HG03095 (cell line): ENCODE measurements around the gene SYT15.
"Not testable (repeated sequence)": the region's sequence is repeated elsewhere in the genome, so short reads cannot be mapped to it uniquely, and the experiment has no call there.

Experiments used
- ATAC-seq: cut with Tn5 transposase; IDR thresholded peaks from one replicate; pipeline ENCODE4 v1.9.1; 2021; ENCODE audit warnings: moderate library complexity; ENCODE audit not compliant: unreplicated experiment

Gene SYT15

GRCh38 chr10:46578474-46579178, at the start of gene SYT15:
TSS of gene SYT15 (plus strand) at chr10:46579128. CDS start at chr10:46579169, 41 bp downstream.
- not testable (repeated sequence) for ATAC-seq

DNA sequence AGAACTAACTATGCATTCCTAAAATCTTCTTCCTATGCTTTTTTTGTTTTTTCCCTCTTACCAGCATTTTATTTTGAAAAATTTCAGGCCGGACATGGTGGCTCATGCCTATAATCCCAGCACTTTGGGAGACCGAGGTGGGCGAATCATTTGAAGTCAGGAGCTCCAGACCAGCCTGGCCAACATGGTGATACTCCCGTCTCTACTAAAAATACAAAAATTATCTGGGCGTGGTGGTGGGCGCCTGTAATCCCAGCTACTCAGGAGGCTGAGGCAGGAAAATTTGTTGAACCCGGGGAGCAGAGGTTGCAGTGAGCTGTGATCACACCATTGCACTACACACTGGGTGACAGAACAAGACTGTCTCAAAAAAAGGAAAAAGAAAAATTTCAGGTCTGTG, 49.2 kb upstream of the SYT15 start:
- ATAC-seq: not testable (repeated sequence)

- ATAC-seq: no peak
Observed at GRCh38 chr10:46530249-46531186, 48.4 kb upstream of the SYT15 start.

DNA sequence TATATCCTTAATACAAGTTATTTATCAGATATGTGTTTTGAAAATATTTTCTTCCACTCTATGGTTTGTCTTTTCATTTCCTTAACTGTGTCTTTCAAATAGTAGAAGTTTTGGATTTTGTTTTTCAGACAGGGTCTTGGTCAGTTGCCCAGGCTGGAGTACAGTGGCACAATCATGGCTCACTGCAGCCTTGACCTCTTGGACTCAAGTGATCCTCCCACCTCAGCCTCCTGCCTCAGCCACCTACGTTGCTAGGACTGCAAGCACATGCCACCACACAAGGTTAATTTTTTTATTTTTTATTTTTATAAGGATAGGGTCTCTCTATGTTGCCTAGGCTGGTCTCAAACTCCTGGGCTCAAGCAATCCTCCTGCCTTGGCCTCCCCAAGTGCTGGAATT, 46.7 kb upstream of the SYT15 start:
- not testable (repeated sequence) for ATAC-seq

- ATAC-seq: no peak
Observed at GRCh38 chr10:46534828-46535524, 44.0 kb upstream of the SYT15 start.

DNA sequence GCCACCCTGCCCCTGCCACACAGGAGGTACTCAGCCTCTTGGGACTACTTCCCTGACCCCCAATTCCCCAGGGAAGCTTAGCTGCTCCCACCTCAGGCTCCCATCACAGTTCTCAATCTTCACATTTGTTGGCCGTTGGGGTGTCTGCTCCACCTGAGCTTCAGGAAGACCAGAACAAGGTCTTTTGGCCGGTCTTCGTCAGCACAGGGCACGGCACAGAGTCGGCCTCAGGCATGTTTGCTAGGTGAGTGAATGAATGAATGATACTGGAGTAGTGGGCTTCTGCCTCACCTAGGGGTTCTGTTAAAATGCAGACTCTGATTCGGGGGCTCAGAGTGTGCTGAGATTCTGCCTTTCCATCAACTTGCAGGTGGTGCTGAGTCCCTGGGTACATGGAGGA, 42.8 kb upstream of the SYT15 start:
- no peak for ATAC-seq

GRCh38 chr10:46536781-46537180, 42.1 kb upstream of the SYT15 start:
- no peak for ATAC-seq

DNA sequence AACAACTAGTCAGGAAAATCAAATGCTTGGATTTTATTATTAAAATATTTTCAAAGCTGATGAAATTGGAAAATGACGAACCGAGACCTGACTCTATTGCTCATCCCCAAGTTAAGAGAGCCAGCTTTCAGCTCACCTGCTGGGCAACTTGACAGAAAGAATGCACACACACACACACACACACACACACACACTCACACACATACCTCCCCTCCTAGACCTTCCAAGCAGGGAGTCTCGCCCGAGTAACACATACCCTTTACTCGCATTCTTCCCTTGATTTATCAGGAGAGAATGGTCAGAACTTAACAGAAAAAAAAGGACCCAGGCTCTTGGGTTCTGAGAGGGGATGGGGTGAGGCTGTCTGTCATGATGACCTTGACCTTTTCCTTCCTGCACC, 41.6 kb upstream of the SYT15 start:
- no peak for ATAC-seq

DNA sequence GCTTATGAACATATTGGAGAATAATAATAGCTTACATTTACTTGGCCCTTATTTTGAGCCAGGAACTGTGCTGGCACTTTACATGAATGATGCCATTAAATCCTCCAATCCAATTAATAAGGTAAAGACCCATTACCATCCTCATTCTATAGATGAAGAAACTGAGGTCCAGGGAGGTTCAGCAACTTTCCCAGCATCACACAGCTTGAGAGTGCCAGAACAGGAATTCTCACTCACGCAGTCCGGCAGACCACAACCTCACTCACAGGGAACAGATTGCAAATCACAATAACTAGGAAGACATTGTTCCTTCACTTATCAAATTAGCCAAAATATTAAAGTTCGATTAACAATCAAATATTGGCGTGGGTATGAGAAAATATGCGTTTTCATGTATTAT, 40.8 kb upstream of the SYT15 start:
- ATAC-seq: no peak

- ATAC-seq: no peak
Observed at GRCh38 chr10:46538717-46539426, 40.1 kb upstream of the SYT15 start.

- ATAC-seq: no peak
Observed at GRCh38 chr10:46539596-46540411, 39.1 kb upstream of the SYT15 start.

- no peak for ATAC-seq
Observed at GRCh38 chr10:46540412-46541016, 38.4 kb upstream of the SYT15 start.

GRCh38 chr10:46541017-46541661, 37.8 kb upstream of the SYT15 start:
- no peak for ATAC-seq

GRCh38 chr10:46541735-46542566, 37.0 kb upstream of the SYT15 start:
- ATAC-seq: no peak

DNA sequence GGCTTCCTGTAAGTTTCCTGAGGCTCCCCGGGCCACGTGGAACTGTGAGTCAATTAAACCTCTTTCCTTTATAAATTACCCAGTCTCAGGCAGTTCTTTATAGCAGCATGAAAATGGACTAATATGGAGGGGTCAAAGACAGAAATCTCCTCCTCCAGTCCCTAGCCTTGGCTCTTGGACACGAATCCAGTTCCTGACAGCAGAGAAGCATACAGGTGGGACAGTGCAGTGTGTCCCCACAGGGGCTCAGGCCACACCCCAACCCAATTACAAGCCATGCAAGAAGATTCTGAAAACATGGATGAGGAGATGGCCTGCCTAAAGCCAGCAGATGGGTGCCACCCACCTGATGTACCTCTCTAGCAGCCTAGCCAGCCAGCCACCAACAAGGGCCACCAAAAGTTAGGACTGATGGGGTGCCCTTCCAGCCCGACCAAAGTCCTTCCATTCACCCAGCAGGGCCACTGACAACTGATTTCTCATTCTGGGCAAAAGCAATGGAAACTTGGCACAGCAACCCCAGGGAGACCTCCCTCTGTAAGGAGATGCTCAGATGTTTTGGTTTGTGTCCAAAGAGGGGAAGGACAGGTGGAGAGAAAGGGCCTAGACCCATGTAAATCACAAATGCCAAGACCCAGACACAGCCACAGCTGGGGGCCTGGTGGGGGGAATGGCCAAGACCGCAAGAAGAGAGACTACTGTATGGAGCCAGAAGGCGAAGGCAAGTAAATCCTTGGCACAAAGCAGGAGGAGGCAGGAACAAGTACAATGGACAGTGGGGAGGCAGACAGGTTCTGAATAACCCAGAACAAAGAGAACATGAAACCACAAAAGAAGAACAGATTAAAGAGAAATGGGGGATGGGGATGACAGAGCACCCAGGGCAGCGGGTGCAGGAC, 36.1 kb upstream of the SYT15 start:
- ATAC-seq: no peak

DNA sequence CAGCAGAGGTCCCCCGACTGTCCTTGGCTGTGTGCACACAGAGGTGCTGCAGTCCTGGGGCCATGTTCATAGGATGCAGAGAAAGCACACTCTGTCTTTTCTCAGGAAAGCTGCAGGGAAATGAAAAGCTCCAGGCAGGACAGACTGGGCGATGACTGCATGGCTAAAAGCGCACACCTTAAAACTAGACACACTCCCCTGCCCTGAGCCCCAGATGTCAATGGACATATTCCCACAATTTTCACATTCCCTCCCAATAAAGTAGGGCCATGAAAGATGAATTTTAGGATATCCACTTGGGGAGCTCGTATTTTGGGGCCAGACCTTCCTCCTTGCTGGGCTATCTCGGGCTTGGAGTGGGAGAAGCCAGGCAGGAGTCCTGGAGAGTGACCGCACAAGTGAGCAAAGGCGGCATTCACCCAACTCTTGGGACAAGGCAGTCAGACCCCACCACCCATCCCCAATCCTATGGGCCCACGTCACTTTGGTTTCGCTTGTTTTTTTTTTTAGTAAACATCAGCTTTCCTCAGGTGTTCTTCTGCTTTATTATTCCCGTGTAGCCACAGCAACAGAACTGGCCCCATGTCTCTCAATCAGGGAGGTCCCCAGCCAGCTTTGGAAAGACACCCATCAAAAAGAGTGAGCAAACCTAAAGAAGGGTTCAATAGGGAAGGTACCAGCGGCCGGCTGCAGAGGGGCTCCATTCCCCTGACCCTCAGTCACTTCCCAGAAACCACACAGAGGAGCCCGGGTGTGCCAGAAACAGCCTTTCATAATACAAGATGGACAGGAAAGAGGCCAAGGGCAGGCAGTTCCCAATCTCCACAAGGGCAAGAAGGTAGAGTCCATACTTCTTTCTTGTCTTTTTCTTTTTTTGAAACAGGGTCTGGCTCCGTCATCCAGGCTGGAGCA, 35.2 kb upstream of the SYT15 start:
- ATAC-seq: no peak
